ENCODE data around the gene CTU2. TPM values are rescaled to one million over a fixed set of nuclear protein-coding genes. Genes with fewer than 3 reads are reported as not detected.

Gene CTU2
- total and polyA plus RNA-seq, 2 of the 4 experiments (the other 2 are of a cell fraction), result 12.9 to 18.4 TPM

DNA sequence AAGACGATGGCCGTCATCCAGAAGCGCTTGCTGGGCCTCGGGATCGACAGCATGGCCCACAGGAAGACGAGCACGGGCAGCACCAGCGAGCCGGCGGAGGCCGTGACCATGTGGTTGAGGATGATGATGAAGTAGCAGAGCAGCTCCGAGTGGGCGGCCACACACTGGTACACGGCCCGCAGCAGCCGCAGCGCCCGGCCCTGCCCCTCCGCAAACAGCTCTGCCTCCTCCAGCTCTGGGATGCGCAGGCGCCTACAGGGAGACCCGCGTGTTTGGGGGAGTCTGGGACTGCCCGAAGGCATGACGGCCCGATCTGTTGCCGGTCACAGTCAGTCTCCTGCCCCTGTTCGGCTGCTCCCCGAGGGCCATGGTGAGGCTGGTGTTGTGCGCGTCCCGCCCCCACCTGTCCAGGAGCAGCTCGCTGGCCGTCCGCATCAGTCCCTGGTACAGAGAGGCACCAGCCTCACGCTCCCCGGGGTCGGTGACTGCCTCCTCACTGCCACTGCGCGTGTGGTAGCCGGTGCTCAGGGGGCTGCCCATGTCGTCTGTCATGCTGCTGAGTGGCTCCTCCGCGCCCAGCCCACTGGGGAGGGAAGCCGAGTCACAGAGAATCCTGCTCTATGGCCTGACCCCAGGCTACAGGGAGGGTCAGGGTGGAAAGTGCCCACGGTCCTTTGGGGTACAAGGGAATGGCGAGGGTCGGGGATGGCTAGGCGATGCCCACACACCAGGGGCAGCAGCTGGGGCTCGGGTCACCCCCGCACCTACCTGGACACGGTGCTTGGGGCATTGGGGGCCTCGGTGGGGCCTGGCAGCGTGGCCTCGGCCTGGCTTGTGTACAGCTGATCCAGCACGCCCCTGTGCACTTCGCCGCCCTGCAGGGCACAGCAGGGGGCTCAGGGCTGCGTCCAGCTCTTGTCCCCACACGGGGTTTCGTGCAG lies 15.8 kb downstream of the CTU2 start:
- Histone ChIP-seq H3K23ac (ENCODE audit: low read depth, low read length) (no peak overlapping the region), H4K5ac (ENCODE audit: low read depth, low read length) (no peak overlapping the region), H3K27ac (ENCODE audit: insufficient read depth, low read length) (no peak overlapping the region), H3K9me3 (ENCODE audit: control insufficient read depth, insufficient read depth, low read length) (no peaks in the 10 kb centered on the region), H2BK15ac (ENCODE audit: low read depth, low read length) (no peak overlapping the region), H3K4me1 (ENCODE audit: control insufficient read depth, insufficient read depth, low read length) (no peaks in the 10 kb centered on the region), H2AFZ (replicated peaks; ENCODE audit: low read length, poor library complexity) (no peak overlapping the region), H3K14ac (replicated peaks; ENCODE audit: low read depth, low read length) (no peak overlapping the region), H3K9ac (ENCODE audit: low read depth, low read length) (no peak overlapping the region), H2BK20ac (ENCODE audit: low read depth, low read length) (no peak overlapping the region), H3K4me2 (ENCODE audit: low read depth, low read length) (no peak overlapping the region), H2AK5ac (ENCODE audit: low read depth, low read length) (no peak overlapping the region), H3K9me1 (ENCODE audit: insufficient read depth, low read length) (no peaks in the 10 kb centered on the region), H3K36me3 (ENCODE audit: control insufficient read depth, insufficient read depth, low read length) (peaks cover 95% of the 10 kb centered on the region), H2BK120ac (ENCODE audit: low read depth, low read length) (no peak overlapping the region), H3K27me3 (ENCODE audit: control insufficient read depth, insufficient read depth, low read length) (no peaks in the 10 kb centered on the region), H3K4ac (ENCODE audit: low read depth, low read length) (no peak overlapping the region), H3K56ac (ENCODE audit: extremely low read depth, insufficient read depth, low read length) (no peak overlapping the region), H2AK9ac (replicated peaks; ENCODE audit: low read depth, low read length, poor library complexity) (no peak overlapping the region), H2BK5ac (ENCODE audit: low read depth, low read length, poor library complexity, severe bottlenecking) (no peak overlapping the region), H3K79me1 (ENCODE audit: low read depth in 1 of 2, low read length in 2 of 2) (peaks cover 2 to 22% of the 10 kb centered on the region in 2 experiments; a peak in 3 of 4 replicates), H3K18ac (ENCODE audit: low read depth, low read length) (no peak overlapping the region), H3K4me3 (ENCODE audit: insufficient read depth, low read depth, low read length) (no peak overlapping the region), H4K91ac (ENCODE audit: insufficient read depth, low read depth, low read length) (no peak overlapping the region), H4K8ac (ENCODE audit: low read depth in 2 of 2, low read length in 2 of 2) (no peak overlapping the region), H4K20me1 (ENCODE audit: insufficient read depth, low read length) (peaks cover 17% of the 10 kb centered on the region)
- ChIA-PET CTCF (interaction anchor here (0.7 kb wide), 1 partner anchor 16 kb away, joined by 3 read pairs; no protein-coding TSS in a partner anchor), POLR2A (ENCODE audit: unreplicated experiment) (no interaction called here)
- in situ Hi-C loops (cut with MboI; ENCODE audit: low sequenced_read_pairs) (no loop called here), dilution Hi-C loops (cut with HindIII; ENCODE audit: low sequenced_read_pairs, unreplicated experiment) (no loop called here), intact Hi-C loops (cut with micrococcal nuclease) (no loop called here)
- WGBS, 2 experiments (ENCODE audit: extremely low coverage in 2 of 2, insufficient read length in 1 of 2), result 96% methylated on average over 42 of the region's 61 CpGs; no CpG with 5 or more reads in 1 of the 2 experiments
- TF ChIP-seq, protein P1, sequence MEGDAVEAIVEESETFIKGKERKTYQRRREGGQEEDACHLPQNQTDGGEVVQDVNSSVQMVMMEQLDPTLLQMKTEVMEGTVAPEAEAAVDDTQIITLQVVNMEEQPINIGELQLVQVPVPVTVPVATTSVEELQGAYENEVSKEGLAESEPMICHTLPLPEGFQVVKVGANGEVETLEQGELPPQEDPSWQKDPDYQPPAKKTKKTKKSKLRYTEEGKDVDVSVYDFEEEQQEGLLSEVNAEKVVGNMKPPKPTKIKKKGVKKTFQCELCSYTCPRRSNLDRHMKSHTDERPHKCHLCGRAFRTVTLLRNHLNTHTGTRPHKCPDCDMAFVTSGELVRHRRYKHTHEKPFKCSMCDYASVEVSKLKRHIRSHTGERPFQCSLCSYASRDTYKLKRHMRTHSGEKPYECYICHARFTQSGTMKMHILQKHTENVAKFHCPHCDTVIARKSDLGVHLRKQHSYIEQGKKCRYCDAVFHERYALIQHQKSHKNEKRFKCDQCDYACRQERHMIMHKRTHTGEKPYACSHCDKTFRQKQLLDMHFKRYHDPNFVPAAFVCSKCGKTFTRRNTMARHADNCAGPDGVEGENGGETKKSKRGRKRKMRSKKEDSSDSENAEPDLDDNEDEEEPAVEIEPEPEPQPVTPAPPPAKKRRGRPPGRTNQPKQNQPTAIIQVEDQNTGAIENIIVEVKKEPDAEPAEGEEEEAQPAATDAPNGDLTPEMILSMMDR (conservative IDR thresholded peaks at IDR 0.05; ENCODE audit: low read depth, low read length), result no peak
- TF ChIP-seq SMC3 (IDR thresholded peaks at IDR 0.05; ENCODE audit: low read depth, low read length) (no peak), BHLHE40 (IDR thresholded peaks at IDR 0.05; ENCODE audit: low read depth, low read length) (no peak), FOS (IDR thresholded peaks at IDR 0.05; ENCODE audit: low read depth, low read length) (no peak), NFE2L2 (IDR thresholded peaks at IDR 0.05; ENCODE audit: low read depth, low read length) (no peak), MAFK (IDR thresholded peaks at IDR 0.05; ENCODE audit: low read depth, low read length) (no peak), RCOR1 (IDR thresholded peaks at IDR 0.05; ENCODE audit: insufficient replicate concordance, low read length) (no peak), USF2 (IDR thresholded peaks at IDR 0.05; ENCODE audit: low read depth, low read length) (no peak), POLR2A (IDR thresholded peaks at IDR 0.05; ENCODE audit: low read depth, low read length) (no peak), RFX5 (IDR thresholded peaks at IDR 0.05; ENCODE audit: low read depth, low read length) (no peak), RAD21 (IDR thresholded peaks at IDR 0.05; ENCODE audit: low read length) (no peak)
- TF ChIP-seq, protein P2, sequence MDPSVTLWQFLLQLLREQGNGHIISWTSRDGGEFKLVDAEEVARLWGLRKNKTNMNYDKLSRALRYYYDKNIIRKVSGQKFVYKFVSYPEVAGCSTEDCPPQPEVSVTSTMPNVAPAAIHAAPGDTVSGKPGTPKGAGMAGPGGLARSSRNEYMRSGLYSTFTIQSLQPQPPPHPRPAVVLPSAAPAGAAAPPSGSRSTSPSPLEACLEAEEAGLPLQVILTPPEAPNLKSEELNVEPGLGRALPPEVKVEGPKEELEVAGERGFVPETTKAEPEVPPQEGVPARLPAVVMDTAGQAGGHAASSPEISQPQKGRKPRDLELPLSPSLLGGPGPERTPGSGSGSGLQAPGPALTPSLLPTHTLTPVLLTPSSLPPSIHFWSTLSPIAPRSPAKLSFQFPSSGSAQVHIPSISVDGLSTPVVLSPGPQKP (IDR thresholded peaks at IDR 0.05; ENCODE audit: borderline replicate concordance, low read depth, low read length), result no peak
- DNase-seq (no peak), ATAC-seq (ENCODE audit: low read depth) (no peak)
- BruUV-seq (replicated peaks), result no TSS peak

Measured in IMR-90 (cell line).